WTC11 (cell line): ENCODE measurements around the gene LOXL4. TPM values are rescaled to one million over a fixed set of nuclear protein-coding genes. Genes with fewer than 3 reads are reported as not detected.

Experiments used
- ATAC-seq: fragments of 200-7000 bp; cut with Tn5 transposase; 2 replicates; pipeline ENCODE4 v1.10.0; 2021; ENCODE audit warnings: mild to moderate bottlenecking, moderate library complexity
- CTCF ChIA-PET: fragments of 300-600 bp; sonication (Branson Sonifier 250); formaldehyde crosslinking; loops from one replicate; lab custom pipeline; 2021; ENCODE audit warnings: antibody characterized with exemption; lab: Charles Lee
- POLR2A ChIA-PET: fragments of 350-600 bp; sonication (Branson Sonifier 250); formaldehyde crosslinking; loops from one replicate; lab custom pipeline; 2021; ENCODE audit warnings: antibody characterized with exemption; lab: Charles Lee
- DNase-seq: peaks from one replicate; pipeline ENCODE4 v3.0.0; 2021; ENCODE audit warnings: low spot score
- H3K27ac Mint-ChIP-seq: 2 replicates; pipeline ENCODE4 v1.8.0; 2021; ENCODE audit warnings: mixed read lengths
- H3K27me3 Mint-ChIP-seq: 2 replicates; pipeline ENCODE4 v1.8.0; 2021; ENCODE audit warnings: low read depth, mild to moderate bottlenecking, moderate library complexity, mixed read lengths
- H3K36me3 Mint-ChIP-seq: 2 replicates; pipeline ENCODE4 v1.8.0; 2021; ENCODE audit warnings: mixed read lengths
- H3K4me1 Mint-ChIP-seq: 2 replicates; pipeline ENCODE4 v1.8.0; 2022; ENCODE audit warnings: mixed read lengths
- H3K4me3 Mint-ChIP-seq: 2 replicates; pipeline ENCODE4 v1.8.0; 2021; ENCODE audit warnings: mild to moderate bottlenecking, moderate library complexity, mixed read lengths
- H3K9me3 Mint-ChIP-seq: 2 replicates; pipeline ENCODE4 v1.8.0; 2021; ENCODE audit warnings: mixed read lengths
- ATF1 ChIP-seq: sonication (generic); formaldehyde crosslinking; IDR thresholded peaks from 2 replicates; pipeline ENCODE4 v1.8.1; 2023; ENCODE audit warnings: mild to moderate bottlenecking, moderate library complexity, missing genetic modification reagents
- ATF6 ChIP-seq: sonication (generic); formaldehyde crosslinking; IDR thresholded peaks from 2 replicates; pipeline ENCODE4 v1.8.1; 2023; ENCODE audit warnings: mild to moderate bottlenecking, missing genetic modification reagents
- CREM ChIP-seq: sonication (generic); formaldehyde crosslinking; IDR thresholded peaks from 2 replicates; pipeline ENCODE4 v1.8.1; 2022; ENCODE audit warnings: mild to moderate bottlenecking, missing genetic modification reagents, moderate library complexity
- CTCF ChIP-seq: fragments of 200-600 bp; IDR thresholded peaks from 2 replicates; pipeline ENCODE4 v1.8.0; 2022; ENCODE audit warnings: antibody characterized with exemption
- E2F5 ChIP-seq: sonication (generic); formaldehyde crosslinking; IDR thresholded peaks from 2 replicates; pipeline ENCODE4 v1.8.1; 2022; ENCODE audit warnings: mild to moderate bottlenecking, moderate library complexity, missing genetic modification reagents
- FOXJ3 ChIP-seq: sonication (generic); formaldehyde crosslinking; IDR thresholded peaks from 2 replicates; pipeline ENCODE4 v1.9.0; 2021; ENCODE audit warnings: missing genetic modification reagents, mild to moderate bottlenecking, borderline replicate concordance
- FOXK1 ChIP-seq: sonication (generic); formaldehyde crosslinking; IDR thresholded peaks from 2 replicates; pipeline ENCODE4 v1.8.0; 2022; ENCODE audit warnings: mild to moderate bottlenecking, moderate library complexity, missing genetic modification reagents
- FOXP4 ChIP-seq: sonication (generic); formaldehyde crosslinking; IDR thresholded peaks from 2 replicates; pipeline ENCODE4 v1.8.0; 2022; ENCODE audit warnings: mild to moderate bottlenecking, missing genetic modification reagents
- GABPB1 ChIP-seq: sonication (generic); formaldehyde crosslinking; IDR thresholded peaks from 2 replicates; pipeline ENCODE4 v1.8.1; 2023; ENCODE audit warnings: mild to moderate bottlenecking, missing genetic modification reagents
- JAZF1 ChIP-seq: fragments of 250-450 bp; sonication (Bioruptor Pico); IDR thresholded peaks from 2 replicates; pipeline ENCODE4 v1.9.0; 2021; ENCODE audit warnings: moderate library complexity, mild to moderate bottlenecking, inconsistent platforms
- NFE2L1 ChIP-seq: sonication (generic); formaldehyde crosslinking; IDR thresholded peaks from 2 replicates; pipeline ENCODE4 v1.8.1; 2023; ENCODE audit warnings: missing genetic modification reagents
- NFYB ChIP-seq: sonication (generic); formaldehyde crosslinking; conservative IDR thresholded peaks from 2 replicates; pipeline ENCODE4 v1.8.0; 2022; ENCODE audit warnings: low read depth, missing genetic modification reagents
- NR1H2 ChIP-seq: sonication (generic); formaldehyde crosslinking; IDR thresholded peaks from 2 replicates; pipeline ENCODE4 v1.9.0; 2021; ENCODE audit warnings: mild to moderate bottlenecking, moderate library complexity, missing genetic modification reagents
- PRRX2 ChIP-seq: fragments of 250-450 bp; sonication (Bioruptor Pico); IDR thresholded peaks from 2 replicates; pipeline ENCODE4 v1.8.0; 2021; ENCODE audit warnings: mild to moderate bottlenecking
- RELA ChIP-seq: sonication (generic); formaldehyde crosslinking; IDR thresholded peaks from 2 replicates; pipeline ENCODE4 v1.8.1; 2022; ENCODE audit warnings: missing genetic modification reagents, mild to moderate bottlenecking, borderline replicate concordance
- SOX15 ChIP-seq: fragments of 250-450 bp; sonication (Bioruptor Pico); IDR thresholded peaks from 2 replicates; pipeline ENCODE4 v1.9.0; 2021; ENCODE audit warnings: mild to moderate bottlenecking
- TCF7 ChIP-seq: sonication (generic); formaldehyde crosslinking; IDR thresholded peaks from 2 replicates; pipeline ENCODE4 v1.8.0; 2022; ENCODE audit warnings: mild to moderate bottlenecking, low read depth, missing genetic modification reagents, moderate library complexity
- TEAD1 ChIP-seq: sonication (generic); formaldehyde crosslinking; IDR thresholded peaks from 2 replicates; pipeline ENCODE4 v1.8.0; 2022; ENCODE audit warnings: mild to moderate bottlenecking, missing genetic modification reagents
- ZBTB43 ChIP-seq: sonication (generic); formaldehyde crosslinking; IDR thresholded peaks from 2 replicates; pipeline ENCODE4 v1.8.1; 2023; ENCODE audit warnings: mild to moderate bottlenecking, missing genetic modification reagents
- ZNF121 ChIP-seq: sonication (generic); formaldehyde crosslinking; IDR thresholded peaks from 2 replicates; pipeline ENCODE4 v1.8.0; 2023; ENCODE audit warnings: missing genetic modification reagents
- ZNF219 ChIP-seq: sonication (generic); formaldehyde crosslinking; IDR thresholded peaks from 2 replicates; pipeline ENCODE4 v1.8.0; 2023; ENCODE audit warnings: missing genetic modification reagents, mild to moderate bottlenecking, borderline replicate concordance
- ZNF281 ChIP-seq: sonication (generic); formaldehyde crosslinking; IDR thresholded peaks from 2 replicates; pipeline ENCODE4 v1.8.0; 2023; ENCODE audit warnings: mild to moderate bottlenecking, missing genetic modification reagents
- ZNF512 ChIP-seq: sonication (generic); formaldehyde crosslinking; IDR thresholded peaks from 2 replicates; pipeline ENCODE4 v1.8.1; 2022; ENCODE audit warnings: missing genetic modification reagents, borderline replicate concordance
- ZSCAN18 ChIP-seq: fragments of 250-450 bp; sonication (Bioruptor Pico); IDR thresholded peaks from 2 replicates; pipeline ENCODE4 v2.1.2; 2022; ENCODE audit warnings: mild to moderate bottlenecking, moderate library complexity
- total RNA-seq: library from RNA; stranded (reverse); gene quantifications from 3 replicates; pipeline ENCODE4 v1.2.3, GENCODE V29; 2021

Gene LOXL4
- total RNA-seq, 1 experiment from 2014 or later = 0.35 TPM

GRCh38 chr10:98276311-98276710, 8.3 kb upstream of the LOXL4 start:
- DNase-seq = no peak
- Mint-ChIP-seq H3K9me3 (peaks cover 12% of the 10 kb centered on the region), H3K4me3 (no peak overlapping the region), H3K4me1 (peaks cover 16% of the 10 kb centered on the region), H3K36me3 (no peaks in the 10 kb centered on the region), H3K27me3 (peaks cover 5% of the 10 kb centered on the region; the same call in 1 of the 2 replicates), H3K27ac (no peak overlapping the region)
- no peak for TF ChIP-seq ATF1
- TF ChIP-seq E2F5 (CRISPR knock-in tag) = no peak
- no peak for TF ChIP-seq RELA (CRISPR knock-in tag)
- no peak for TF ChIP-seq TEAD1 (CRISPR knock-in tag)
- TF ChIP-seq ZSCAN18 = no peak
- TF ChIP-seq ZNF512 (CRISPR knock-in tag) = no peak
- TF ChIP-seq CREM (CRISPR knock-in tag) = no peak
- no peak for TF ChIP-seq PRRX2 (CRISPR knock-in tag)
- no peak for TF ChIP-seq ATF6
- TF ChIP-seq CTCF = no peak
- TF ChIP-seq TCF7 (CRISPR knock-in tag) = no peak
- no peak for TF ChIP-seq JAZF1
- TF ChIP-seq ZNF121 (CRISPR knock-in tag) = no peak
- TF ChIP-seq SOX15 = no peak
- no peak for TF ChIP-seq GABPB1 (CRISPR knock-in tag)
- TF ChIP-seq FOXP4 (CRISPR knock-in tag) = no peak
- no peak for ATAC-seq
- POLR2A ChIA-PET = no interaction called here
- CTCF ChIA-PET = no interaction called here

GRCh38 chr10:98274562-98274961, 6.6 kb upstream of the LOXL4 start:
- DNase-seq (no peak), ATAC-seq (no peak)
- Mint-ChIP-seq H3K9me3 (peaks cover 9% of the 10 kb centered on the region), H3K36me3 (no peaks in the 10 kb centered on the region), H3K4me3 (no peak overlapping the region), H3K27me3 (peaks cover 13% of the 10 kb centered on the region), H3K27ac (no peak overlapping the region), H3K4me1 (peaks cover 25% of the 10 kb centered on the region)
- ChIA-PET POLR2A (interaction anchor here (0.7 kb wide), 1 partner anchor 34 kb away, joined by 4 read pairs; no protein-coding TSS in a partner anchor), CTCF (interaction anchor here (13.7 kb wide), 1 partner anchor 35 kb away, joined by 204 read pairs; no protein-coding TSS in a partner anchor)
- TF ChIP-seq ZNF219 (CRISPR knock-in tag) = no peak
- TF ChIP-seq ZBTB43 (CRISPR knock-in tag) = no peak
- no peak for TF ChIP-seq GABPB1 (CRISPR knock-in tag)
- no peak for TF ChIP-seq FOXK1 (CRISPR knock-in tag)
- no peak for TF ChIP-seq NR1H2 (CRISPR knock-in tag)
- TF ChIP-seq ZNF281 (CRISPR knock-in tag) = no peak
- no peak for TF ChIP-seq NFYB (CRISPR knock-in tag)
- no peak for TF ChIP-seq NFE2L1 (CRISPR knock-in tag)
- no peak for TF ChIP-seq FOXJ3 (CRISPR knock-in tag)
